Spinal cord (tissue), 10 donors: ENCODE results near the gene ZKSCAN7. TPM values are rescaled to one million over a fixed set of nuclear protein-coding genes. Genes with fewer than 3 reads are reported as not detected.
A peak's percentile ranks its signal among the peaks of the same experiment; 100 is the strongest.

Source experiments
- DNase-seq, 6 donors: peaks; one replicate each; pipeline versions ENCODE4 v3.0.0 to v3.0.0-alpha.2; 2013 to 2015; ENCODE audit warnings: low spot score in 6 of 6, low read depth in 4 of 6
- H3K27ac ChIP-seq: one replicate; pipeline ENCODE4 v1.5.1; 2013; ENCODE audit warnings: low read depth, low read length, control low read depth
- H3K27me3 ChIP-seq: one replicate; pipeline ENCODE4 v1.6.1; 2013; ENCODE audit warnings: low read length; ENCODE audit not compliant: control insufficient read depth, insufficient read depth
- H3K36me3 ChIP-seq: one replicate; pipeline ENCODE4 v1.6.1; 2013; ENCODE audit warnings: low read length; ENCODE audit not compliant: control insufficient read depth, insufficient read depth
- H3K4me1 ChIP-seq: one replicate; pipeline ENCODE4 v1.6.1; 2013; ENCODE audit warnings: low read length; ENCODE audit not compliant: control insufficient read depth, insufficient read depth
- H3K4me3 ChIP-seq: one replicate; pipeline ENCODE4 v1.5.1; 2013; ENCODE audit warnings: low read depth, low read length, control low read depth
- H3K9me3 ChIP-seq: one replicate; pipeline ENCODE4 v1.6.1; 2013; ENCODE audit warnings: low read length; ENCODE audit not compliant: control insufficient read depth, insufficient read depth
- WGBS: methylation state at CpG from one replicate; pipeline ENCODE4 v1.1.5; 2013; ENCODE audit warnings: missing lambda C conversion rate; ENCODE audit not compliant: insufficient coverage; 5-methylcytosine and 5-hydroxymethylcytosine counted together
- polyA plus RNA-seq, 2 donors: library from polyadenylated mRNA; unstranded; fragments of 120-200 nt; gene quantifications; one replicate each; pipeline ENCODE4 v1.2.1, GENCODE V29; 2013; ENCODE audit not compliant: insufficient read length in 2 of 2
- total RNA-seq, 2 donors: library from RNA; depleted of rRNA in 1 of 2; stranded (reverse); fragments of 120-200 nt in 1 of 2; fragments of >200 nt in 1 of 2; gene quantifications; one replicate each; pipeline versions ENCODE4 v1.2.3 to v1.2.4, GENCODE V29; 2013 to 2014
- donor health status: healthy.

ZKSCAN7 gene
- total and polyA plus RNA-seq, 4 donors = 9.6 to 16.5 (median 13.1) TPM

DNA sequence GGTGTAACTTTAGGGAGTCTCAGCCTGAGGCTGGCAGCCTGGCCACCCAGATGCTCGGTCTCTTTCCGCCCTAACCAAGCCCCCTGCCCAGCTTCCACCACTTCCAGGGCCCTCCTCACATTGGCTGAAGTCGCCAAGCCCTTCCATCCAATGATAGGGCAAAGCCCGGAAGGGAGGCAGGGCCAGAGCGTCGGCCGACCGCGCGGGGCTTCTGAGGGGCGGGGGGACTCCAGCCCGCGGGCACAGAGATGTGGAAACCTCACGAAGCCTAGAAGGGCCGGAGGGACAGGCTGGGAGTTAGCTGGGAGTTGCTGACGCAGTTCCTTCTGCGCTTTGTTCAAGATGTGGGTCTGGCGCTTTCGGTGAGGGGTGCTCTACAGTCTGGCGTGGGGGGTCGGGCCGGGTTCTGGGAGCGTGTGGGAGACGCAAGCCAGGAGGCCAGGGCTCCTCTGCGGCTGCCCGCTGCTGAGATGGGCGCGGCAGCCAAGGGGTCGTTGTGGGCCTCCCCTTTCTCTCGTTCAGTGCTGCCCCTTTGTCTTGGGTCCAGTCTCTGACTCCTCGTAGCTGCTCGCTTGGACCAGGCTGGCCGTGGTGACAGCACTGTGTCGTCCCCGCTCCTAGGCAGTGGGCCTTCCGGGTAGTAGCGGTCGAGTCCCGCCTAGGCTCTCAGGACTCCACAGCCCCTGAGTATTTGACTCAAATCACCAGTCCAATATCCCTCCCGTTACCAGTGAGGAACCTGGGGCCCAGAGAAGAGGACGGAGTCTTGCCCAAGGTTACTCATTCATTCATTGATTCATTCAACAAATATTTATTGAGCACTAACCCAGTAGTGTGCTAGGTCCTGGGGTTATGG, 29.9 kb downstream of the ZKSCAN7 start, which contains the start of gene ZNF660:
TSS of gene ZNF660 (plus strand) at position 319 of the 856 bp plus-strand sequence. CDS start 9,230 bp downstream, outside the sequence.
- Histone ChIP-seq H3K36me3 (peaks cover 18% of the 10 kb centered on the region), H3K27me3 (no peaks in the 10 kb centered on the region), H3K9me3 (no peaks in the 10 kb centered on the region), H3K4me1 (peaks cover 4% of the 10 kb centered on the region), H3K27ac (peak within 1 kb of the TSS; percentile 93), H3K4me3 (peak within 1 kb of the TSS; percentile 94)
- peak; percentile 75 to 98 (median 88) for DNase-seq
- 0% methylated on average over 39 of the region's 41 CpGs for WGBS

GRCh38 chr3:44596621-44597020, 41.6 kb downstream of the ZKSCAN7 start:
- Histone ChIP-seq H3K27me3 (no peaks in the 10 kb centered on the region), H3K27ac (no peak overlapping the region), H3K4me3 (no peak overlapping the region), H3K36me3 (peaks cover 11% of the 10 kb centered on the region), H3K4me1 (no peaks in the 10 kb centered on the region), H3K9me3 (no peaks in the 10 kb centered on the region)
- no peak for DNase-seq
- WGBS = no CpG with 5 or more reads among the region's 1 CpG

- H3K36me3 ChIP-seq = peaks cover 2% of the 10 kb centered on the region
- H3K4me1 ChIP-seq = no peaks in the 10 kb centered on the region
- H3K9me3 ChIP-seq = no peaks in the 10 kb centered on the region
Measured at GRCh38 chr3:44601749-44602148, 46.8 kb downstream of the ZKSCAN7 start.

DNA sequence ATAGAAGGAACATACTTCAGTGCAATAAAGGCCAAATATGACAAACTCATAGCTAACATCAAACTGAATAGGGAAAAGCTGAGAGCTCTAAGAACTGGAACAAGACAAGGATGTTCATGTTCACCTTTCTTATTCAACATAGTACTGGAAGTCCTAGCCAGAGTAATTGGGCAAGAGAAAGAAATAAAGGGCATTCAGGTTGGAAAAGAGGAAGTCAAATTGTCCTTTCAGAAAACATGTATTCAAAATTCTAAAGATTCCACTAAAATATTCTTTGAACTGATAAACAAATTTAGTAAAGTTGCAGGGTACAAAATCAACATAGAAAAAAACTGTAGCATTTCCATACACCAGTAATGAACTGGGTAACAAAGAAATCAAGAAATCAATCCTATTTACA, 57.7 kb downstream of the ZKSCAN7 start:
- H3K9me3 ChIP-seq = no peaks in the 10 kb centered on the region
- H3K27ac ChIP-seq = no peak overlapping the region
- H3K36me3 ChIP-seq = no peaks in the 10 kb centered on the region
- no peak overlapping the region for H3K4me3 ChIP-seq
- DNase-seq = no peak
- H3K27me3 ChIP-seq = no peaks in the 10 kb centered on the region
- no peaks in the 10 kb centered on the region for H3K4me1 ChIP-seq

More at GRCh38 chr3:44601749-44602148, 46.8 kb downstream of the ZKSCAN7 start:
- H3K4me3 ChIP-seq = no peak overlapping the region
- no peaks in the 10 kb centered on the region for H3K27me3 ChIP-seq
- H3K27ac ChIP-seq = no peak overlapping the region
- DNase-seq = no peak
- 100% methylated on average over 1 of the region's 2 CpGs for WGBS

Other genes with a start within 250 kb of the ZKSCAN7 start
- gene TCAIM, start 216.4 kb upstream of the ZKSCAN7 start, total RNA-seq = 10 to 100 TPM; 39.0 to 61.0 TPM
- 10 to 100 TPM; 29.9 to 36.1 TPM for gene TCAIM, start 216.4 kb upstream of the ZKSCAN7 start, polyA plus RNA-seq
- gene ZNF445, start 77.5 kb upstream of the ZKSCAN7 start, total RNA-seq = 10 to 100 TPM; 19.7 to 22.9 TPM
- gene ZNF445, start 77.5 kb upstream of the ZKSCAN7 start, polyA plus RNA-seq = 10 to 100 TPM; 25.6 to 33.8 TPM
- 10 to 100 TPM; 10.0 to 12.7 TPM for gene ZNF660, start 29.8 kb downstream of the ZKSCAN7 start, total RNA-seq
- 1 to 10 TPM; 8.3 to 9.3 TPM for gene ZNF660, start 29.8 kb downstream of the ZKSCAN7 start, polyA plus RNA-seq
- 10 to 100 TPM; 29.4 to 36.5 TPM for gene ZNF197, start 69.8 kb downstream of the ZKSCAN7 start, total RNA-seq
- gene ZNF197, start 69.8 kb downstream of the ZKSCAN7 start, polyA plus RNA-seq = 10 to 100 TPM; 25.5 to 31.9 TPM
- gene ZNF35, start 93.5 kb downstream of the ZKSCAN7 start, total RNA-seq = 10 to 100 TPM; 16.3 to 18.1 TPM
- 1 to 10 TPM; 9.5 to 9.6 TPM for gene ZNF35, start 93.5 kb downstream of the ZKSCAN7 start, polyA plus RNA-seq
- gene ZNF502, start 157.5 kb downstream of the ZKSCAN7 start, total RNA-seq = 10 to 100 TPM in 1 of 2 donors, 1 to 10 TPM in 1; 9.8 to 13.1 TPM
- gene ZNF502, start 157.5 kb downstream of the ZKSCAN7 start, polyA plus RNA-seq = 1 to 10 TPM; 9.3 to 9.6 TPM
- 10 to 100 TPM; 15.9 TPM for gene ZNF501, start 174.4 kb downstream of the ZKSCAN7 start, total RNA-seq
- gene ZNF501, start 174.4 kb downstream of the ZKSCAN7 start, polyA plus RNA-seq = 10 to 100 TPM; 10.8 to 12.4 TPM
- 10 to 100 TPM; 40.8 to 44.3 TPM for gene KIAA1143, start 206.4 kb downstream of the ZKSCAN7 start, total RNA-seq
- 10 to 100 TPM; 32.8 to 44.7 TPM for gene KIAA1143, start 206.4 kb downstream of the ZKSCAN7 start, polyA plus RNA-seq
- 10 to 100 TPM; 10.4 to 14.0 TPM for gene KIF15, start 206.6 kb downstream of the ZKSCAN7 start, total RNA-seq
- 10 to 100 TPM; 12.5 to 13.5 TPM for gene KIF15, start 206.6 kb downstream of the ZKSCAN7 start, polyA plus RNA-seq